HepG2 (cell line): ENCODE measurements around the gene GIPC2. TPM values are rescaled to one million over a fixed set of nuclear protein-coding genes. Genes with fewer than 3 reads are reported as not detected.

Experiments used
- ATAC-seq: fragments of 200-7000 bp; cut with Tn5 transposase; 3 replicates; pipeline ENCODE4 v1.9.1; 2020; ENCODE audit warnings: mild to moderate bottlenecking, moderate library complexity
- BruUV-seq: library from RNA; stranded (reverse); fragments of 400-500 nt; replicated peaks from 2 replicates; lab custom pipeline; 2021; lab: Mats Ljungman, UMichigan
- CTCF ChIA-PET: fragments of 300-600 bp; formaldehyde crosslinking; extraction: SDS; loops from one replicate; lab custom pipeline; 2021; ENCODE audit warnings: low total read pairs, inconsistent platforms, low intra/inter-chr PET ratio; lab: Yijun Ruan, JAX
- POLR2A ChIA-PET: fragments of 350-600 bp; sonication (Branson Sonifier 250); formaldehyde crosslinking; loops from one replicate; lab custom pipeline; 2020; ENCODE audit warnings: antibody characterized with exemption, inconsistent platforms; lab: Yijun Ruan, JAX
- DNase-seq: peaks from one replicate; pipeline ENCODE4 v3.0.0-alpha.2; 2015; ENCODE audit warnings: low spot score
- FAIRE-seq: peaks from 3 replicates; lab custom pipeline; 2011; peaks lifted over from hg19 to GRCh38; lab: Jason Lieb, UNC
- H2AFZ ChIP-seq: one replicate; pipeline ENCODE4 v1.6.1; 2011; ENCODE audit warnings: low read length, inconsistent platforms
- H3K27ac ChIP-seq: fragments of 300-600 bp; 3 replicates; pipeline ENCODE4 v1.8.0; 2011; ENCODE audit warnings: mixed run types, mild to moderate bottlenecking, mixed read lengths, low read length, inconsistent platforms; ENCODE audit not compliant: insufficient read depth; ENCODE audit errors: extremely low read length
- H3K27me3 ChIP-seq, 2 experiments: fragments of 200-600 bp in 1 of 2; 2 replicates in 1 of 2; 3 replicates in 1 of 2; pipeline versions ENCODE4 v1.6.0 to v1.8.0; 2011; ENCODE audit warnings: low read length in 2 of 2, mild to moderate bottlenecking in 2 of 2, moderate library complexity in 2 of 2, inconsistent platforms in 1 of 2; ENCODE audit not compliant: insufficient read depth in 2 of 2, control insufficient read depth in 1 of 2
- H3K36me3 ChIP-seq, 2 experiments: fragments of 200-600 bp in 1 of 2; replicated peaks in 1 of 2; 2 replicates in 1 of 2; 3 replicates in 1 of 2; pipeline versions ENCODE4 v1.5.1 to v1.8.0; 2011; ENCODE audit warnings: low read length in 2 of 2, inconsistent platforms in 1 of 2; ENCODE audit not compliant: insufficient read depth in 2 of 2, control insufficient read depth in 1 of 2
- H3K4me1 ChIP-seq: 2 replicates; pipeline ENCODE4 v1.5.1; 2012; ENCODE audit warnings: low read length, inconsistent platforms; ENCODE audit not compliant: insufficient read depth
- H3K4me2 ChIP-seq: 2 replicates; pipeline ENCODE4 v1.6.0; 2011; ENCODE audit warnings: low read depth, low read length, inconsistent platforms
- H3K4me3 ChIP-seq, 3 experiments: fragments of 200-600 bp in 1 of 3; sonication (generic), shearing (Covaris generic) in 1 of 3; replicated peaks in 1 of 3; 2 replicates each; pipeline ENCODE4 v1.5.1; 2011 to 2016; ENCODE audit warnings: low read length in 3 of 3, inconsistent platforms in 2 of 3, low read depth in 2 of 3, mild to moderate bottlenecking in 2 of 3, control low read depth in 1 of 3, mixed read lengths in 1 of 3; ENCODE audit not compliant: insufficient read depth in 1 of 3
- H3K79me2 ChIP-seq: one replicate; pipeline ENCODE4 v1.6.1; 2011; ENCODE audit warnings: low read length, inconsistent platforms; ENCODE audit not compliant: insufficient read depth
- H3K9ac ChIP-seq: 2 replicates; pipeline ENCODE4 v1.6.0; 2011; ENCODE audit warnings: mild to moderate bottlenecking, low read depth, low read length, inconsistent platforms; ENCODE audit not compliant: insufficient read depth
- H3K9me3 ChIP-seq: 2 replicates; pipeline ENCODE4 v1.5.1; 2012; ENCODE audit warnings: mild to moderate bottlenecking, low read length
- H4K20me1 ChIP-seq: 2 replicates; pipeline ENCODE4 v1.6.0; 2011; ENCODE audit warnings: inconsistent platforms, mild to moderate bottlenecking, low read length, moderate library complexity; ENCODE audit not compliant: insufficient read depth
- CHD4 ChIP-seq: fragments of 200-600 bp; sonication (generic); IDR thresholded peaks from 2 replicates; pipeline ENCODE4 v1.7.0; 2017; ENCODE audit warnings: mild to moderate bottlenecking, low read length, borderline replicate concordance
- IKZF4 ChIP-seq: sonication (generic); formaldehyde crosslinking; IDR thresholded peaks from 2 replicates; pipeline ENCODE4 v1.5.1; 2020; ENCODE audit warnings: borderline replicate concordance, mild to moderate bottlenecking, low read depth, missing genetic modification reagents; ENCODE audit errors: not compliant biosample characterization
- KAT7 ChIP-seq: IDR thresholded peaks from 2 replicates; pipeline ENCODE4 v1.6.1; 2018; ENCODE audit warnings: borderline replicate concordance, missing compliant biosample characterization
- KDM5A ChIP-seq: fragments of 200-600 bp; sonication (generic); IDR thresholded peaks from 2 replicates; pipeline ENCODE4 v1.7.0; 2018; ENCODE audit warnings: antibody characterized with exemption, mild to moderate bottlenecking, low read length, borderline replicate concordance
- TAF15 ChIP-seq: fragments of 200-400 bp; formaldehyde crosslinking; IDR thresholded peaks from one replicate; pipeline ENCODE4 v1.6.1; 2018; ENCODE audit warnings: mild to moderate bottlenecking, low read depth, low read length; ENCODE audit not compliant: poor library complexity, severe bottlenecking
- ZBTB21 ChIP-seq: sonication (generic); formaldehyde crosslinking; IDR thresholded peaks from 2 replicates; pipeline ENCODE4 v1.4.0; 2020; ENCODE audit warnings: missing genetic modification reagents
- ZNF143 ChIP-seq: sonication (generic); formaldehyde crosslinking; IDR thresholded peaks from 2 replicates; pipeline ENCODE4 v1.4.0; 2020; ENCODE audit warnings: missing genetic modification reagents
- ZNF720 ChIP-seq: sonication (generic); formaldehyde crosslinking; IDR thresholded peaks from 2 replicates; pipeline ENCODE4 v1.4.0; 2020; ENCODE audit warnings: missing genetic modification reagents
- ZNF749 ChIP-seq: sonication (generic); formaldehyde crosslinking; IDR thresholded peaks from 2 replicates; pipeline ENCODE4 v1.8.0; 2022; ENCODE audit warnings: mild to moderate bottlenecking, missing genetic modification reagents, moderate library complexity, borderline replicate concordance
- WGBS: methylation state at CpG from one replicate; pipeline ENCODE4 v1.1.6; 2017; ENCODE audit warnings: low lambda C conversion rate; 5-methylcytosine and 5-hydroxymethylcytosine counted together
- in situ Hi-C: cut with HindIII; loops from 2 replicates; pipeline ENCODE4 v1.10.0; 2017; ENCODE audit warnings: low pct_unique_long_range_greater_than_20kb; ENCODE audit not compliant: extremely low pct_ligation_motif_present
- intact Hi-C: fragments of 100-400 bp; cut with micrococcal nuclease; formaldehyde crosslinking; loops from one replicate; pipeline ENCODE4 v1.10.0; 2022; ENCODE audit not compliant: unreplicated experiment
- polyA plus RNA-seq, 8 experiments: library from polyadenylated mRNA; depleted of rRNA in 3 of 8; stranded (reverse) in 7 of 8; unstranded in 1 of 8; fragments of >200 nt; fragmentation: Illumina TruSeq in 4 of 8; extraction: Trizol in 4 of 8; gene quantifications; 2 replicates each; pipeline versions ENCODE4 v1.2.1 to v1.2.3, GENCODE V29; 2011 to 2016; ENCODE audit warnings: low read depth in 4 of 8, missing spikeins in 1 of 8, mixed read lengths in 1 of 8; ENCODE audit not compliant: insufficient read depth in 1 of 8
- total RNA-seq, 5 experiments: library from RNA; depleted of rRNA; stranded (reverse); fragments of >200 nt; fragmentation: Illumina TruSeq; extraction: Trizol; gene quantifications; 2 replicates each; pipeline ENCODE4 v1.2.3, GENCODE V29; 2016; ENCODE audit warnings: low read depth in 1 of 5
- TF ChIP-seq, protein P1 (sequence below): sonication (generic); formaldehyde crosslinking; IDR thresholded peaks from 2 replicates; pipeline ENCODE4 v1.9.0; 2022; ENCODE audit warnings: missing genetic modification reagents, mild to moderate bottlenecking, borderline replicate concordance
- TF ChIP-seq, protein P2 (sequence below): sonication (generic); formaldehyde crosslinking; IDR thresholded peaks from 2 replicates; pipeline ENCODE4 v1.8.0; 2022; ENCODE audit warnings: missing genetic modification reagents, mild to moderate bottlenecking, inconsistent platforms, borderline replicate concordance
- TF ChIP-seq, protein P3 (sequence below): sonication (generic); formaldehyde crosslinking; IDR thresholded peaks from 2 replicates; pipeline ENCODE4 v1.4.0; 2020; ENCODE audit warnings: mild to moderate bottlenecking, missing genetic modification reagents
- TF ChIP-seq, protein P4 (sequence below): fragments of 450-650 bp; IDR thresholded peaks from 2 replicates; pipeline ENCODE4 v1.6.1; 2017
- TF ChIP-seq, protein P5 (sequence below): IDR thresholded peaks from 2 replicates; pipeline ENCODE4 v1.6.1; 2012; ENCODE audit warnings: low read depth, low read length, improper control_type of control experiment
- TF ChIP-seq, protein P6 (sequence below): sonication (generic); formaldehyde crosslinking; IDR thresholded peaks from 2 replicates; pipeline ENCODE4 v1.9.0; 2021; ENCODE audit warnings: missing genetic modification reagents, mild to moderate bottlenecking, borderline replicate concordance

GIPC2 gene
- total and polyA plus RNA-seq, 2 of the 13 experiments (the other 11 are each of a cell fraction or from before 2014, with no cell fraction given), result 6.1 to 21.6 TPM

DNA sequence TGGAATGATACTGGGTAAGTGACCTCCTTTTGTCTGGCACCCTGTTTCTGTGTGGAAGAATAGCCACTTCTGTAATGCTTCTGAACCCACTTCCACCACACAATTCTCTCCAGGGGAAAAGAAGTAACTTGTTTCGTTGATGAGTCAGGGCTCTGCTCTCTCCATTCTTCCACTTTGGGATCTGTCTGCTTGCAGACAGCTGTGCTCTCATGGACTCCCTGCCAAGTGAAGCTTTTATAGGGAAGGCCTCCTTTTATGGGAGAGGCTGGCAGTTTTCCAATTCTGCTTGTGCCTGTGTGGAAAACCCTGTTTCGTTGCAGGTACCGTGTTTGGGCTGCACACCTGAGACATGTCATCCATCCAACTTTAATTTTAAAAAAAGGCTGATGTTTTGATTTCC is 130.7 kb downstream of the GIPC2 start:
- in situ Hi-C loops (no loop called here), intact Hi-C loops (no loop called here)
- WGBS, result 79% methylated on average over 3 of the region's 3 CpGs
- 0 out of 2 replicates have a peak, but pooled peaks cover 7% of the 10 kb centered on the region for H3K4me1 ChIP-seq
- FAIRE-seq (no peak), DNase-seq (no peak), ATAC-seq (no peak)
- H3K9ac ChIP-seq, result no peak overlapping the region
- H3K9me3 ChIP-seq, result no peaks in the 10 kb centered on the region
- no TSS peak for BruUV-seq
- H3K36me3 ChIP-seq, result no peaks in the 10 kb centered on the region
- ChIA-PET POLR2A (no interaction called here), CTCF (no interaction called here)
- no peaks in the 10 kb centered on the region for H3K79me2 ChIP-seq
- no peak overlapping the region for H3K4me3 ChIP-seq
- no peak overlapping the region for H3K4me2 ChIP-seq
- H3K27me3 ChIP-seq, result no peaks in the 10 kb centered on the region
- no peaks in the 10 kb centered on the region for H4K20me1 ChIP-seq
- H2AFZ ChIP-seq, result no peak overlapping the region
- no peak overlapping the region for H3K27ac ChIP-seq
- TF ChIP-seq ZNF749 (CRISPR knock-in tag), result no peak
- TF ChIP-seq CHD4, result no peak
- no peak for TF ChIP-seq KAT7 (CRISPR knock-in tag)
- TF ChIP-seq, protein P1, sequence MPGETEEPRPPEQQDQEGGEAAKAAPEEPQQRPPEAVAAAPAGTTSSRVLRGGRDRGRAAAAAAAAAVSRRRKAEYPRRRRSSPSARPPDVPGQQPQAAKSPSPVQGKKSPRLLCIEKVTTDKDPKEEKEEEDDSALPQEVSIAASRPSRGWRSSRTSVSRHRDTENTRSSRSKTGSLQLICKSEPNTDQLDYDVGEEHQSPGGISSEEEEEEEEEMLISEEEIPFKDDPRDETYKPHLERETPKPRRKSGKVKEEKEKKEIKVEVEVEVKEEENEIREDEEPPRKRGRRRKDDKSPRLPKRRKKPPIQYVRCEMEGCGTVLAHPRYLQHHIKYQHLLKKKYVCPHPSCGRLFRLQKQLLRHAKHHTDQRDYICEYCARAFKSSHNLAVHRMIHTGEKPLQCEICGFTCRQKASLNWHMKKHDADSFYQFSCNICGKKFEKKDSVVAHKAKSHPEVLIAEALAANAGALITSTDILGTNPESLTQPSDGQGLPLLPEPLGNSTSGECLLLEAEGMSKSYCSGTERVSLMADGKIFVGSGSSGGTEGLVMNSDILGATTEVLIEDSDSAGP, result no peak
- TF ChIP-seq IKZF4 (CRISPR knock-in tag), result no peak
- TF ChIP-seq, protein P2, sequence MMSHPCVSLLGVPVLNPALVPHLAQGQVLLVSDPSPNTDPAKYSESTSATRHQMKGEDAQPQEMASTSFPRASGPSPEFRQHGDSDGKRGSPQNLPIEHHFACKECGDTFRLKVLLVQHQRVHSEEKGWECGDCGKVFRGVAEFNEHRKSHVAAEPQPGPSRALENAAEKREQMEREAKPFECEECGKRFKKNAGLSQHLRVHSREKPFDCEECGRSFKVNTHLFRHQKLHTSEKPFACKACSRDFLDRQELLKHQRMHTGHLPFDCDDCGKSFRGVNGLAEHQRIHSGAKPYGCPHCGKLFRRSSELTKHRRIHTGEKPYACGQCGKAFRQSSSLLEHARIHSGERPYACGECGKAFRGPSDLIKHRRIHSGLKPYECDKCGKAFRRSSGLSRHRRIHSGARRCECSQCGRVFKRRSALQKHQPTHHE (CRISPR knock-in tag), result no peak
- no peak for TF ChIP-seq ZNF143 (CRISPR knock-in tag)
- TF ChIP-seq TAF15, result no peak
- TF ChIP-seq, protein P3, sequence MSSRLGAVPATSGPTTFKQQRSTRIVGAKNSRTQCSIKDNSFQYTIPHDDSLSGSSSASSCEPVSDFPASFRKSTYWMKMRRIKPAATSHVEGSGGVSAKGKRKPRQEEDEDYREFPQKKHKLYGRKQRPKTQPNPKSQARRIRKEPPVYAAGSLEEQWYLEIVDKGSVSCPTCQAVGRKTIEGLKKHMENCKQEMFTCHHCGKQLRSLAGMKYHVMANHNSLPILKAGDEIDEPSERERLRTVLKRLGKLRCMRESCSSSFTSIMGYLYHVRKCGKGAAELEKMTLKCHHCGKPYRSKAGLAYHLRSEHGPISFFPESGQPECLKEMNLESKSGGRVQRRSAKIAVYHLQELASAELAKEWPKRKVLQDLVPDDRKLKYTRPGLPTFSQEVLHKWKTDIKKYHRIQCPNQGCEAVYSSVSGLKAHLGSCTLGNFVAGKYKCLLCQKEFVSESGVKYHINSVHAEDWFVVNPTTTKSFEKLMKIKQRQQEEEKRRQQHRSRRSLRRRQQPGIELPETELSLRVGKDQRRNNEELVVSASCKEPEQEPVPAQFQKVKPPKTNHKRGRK (CRISPR knock-in tag), result no peak
- TF ChIP-seq, protein P4, sequence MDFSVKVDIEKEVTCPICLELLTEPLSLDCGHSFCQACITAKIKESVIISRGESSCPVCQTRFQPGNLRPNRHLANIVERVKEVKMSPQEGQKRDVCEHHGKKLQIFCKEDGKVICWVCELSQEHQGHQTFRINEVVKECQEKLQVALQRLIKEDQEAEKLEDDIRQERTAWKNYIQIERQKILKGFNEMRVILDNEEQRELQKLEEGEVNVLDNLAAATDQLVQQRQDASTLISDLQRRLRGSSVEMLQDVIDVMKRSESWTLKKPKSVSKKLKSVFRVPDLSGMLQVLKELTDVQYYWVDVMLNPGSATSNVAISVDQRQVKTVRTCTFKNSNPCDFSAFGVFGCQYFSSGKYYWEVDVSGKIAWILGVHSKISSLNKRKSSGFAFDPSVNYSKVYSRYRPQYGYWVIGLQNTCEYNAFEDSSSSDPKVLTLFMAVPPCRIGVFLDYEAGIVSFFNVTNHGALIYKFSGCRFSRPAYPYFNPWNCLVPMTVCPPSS, result no peak
- TF ChIP-seq, protein P5, sequence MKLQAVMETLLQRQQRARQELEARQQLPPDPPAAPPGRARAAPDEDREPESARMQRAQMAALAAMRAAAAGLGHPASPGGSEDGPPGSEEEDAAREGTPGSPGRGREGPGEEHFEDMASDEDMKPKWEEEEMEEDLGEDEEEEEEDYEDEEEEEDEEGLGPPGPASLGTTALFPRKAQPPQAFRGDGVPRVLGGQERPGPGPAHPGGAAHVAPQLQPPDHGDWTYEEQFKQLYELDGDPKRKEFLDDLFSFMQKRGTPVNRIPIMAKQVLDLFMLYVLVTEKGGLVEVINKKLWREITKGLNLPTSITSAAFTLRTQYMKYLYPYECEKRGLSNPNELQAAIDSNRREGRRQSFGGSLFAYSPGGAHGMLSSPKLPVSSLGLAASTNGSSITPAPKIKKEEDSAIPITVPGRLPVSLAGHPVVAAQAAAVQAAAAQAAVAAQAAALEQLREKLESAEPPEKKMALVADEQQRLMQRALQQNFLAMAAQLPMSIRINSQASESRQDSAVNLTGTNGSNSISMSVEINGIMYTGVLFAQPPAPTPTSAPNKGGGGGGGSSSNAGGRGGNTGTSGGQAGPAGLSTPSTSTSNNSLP, result no peak
- no peak for TF ChIP-seq ZBTB21 (CRISPR knock-in tag)
- TF ChIP-seq ZNF720 (CRISPR knock-in tag), result no peak
- TF ChIP-seq, protein P6, sequence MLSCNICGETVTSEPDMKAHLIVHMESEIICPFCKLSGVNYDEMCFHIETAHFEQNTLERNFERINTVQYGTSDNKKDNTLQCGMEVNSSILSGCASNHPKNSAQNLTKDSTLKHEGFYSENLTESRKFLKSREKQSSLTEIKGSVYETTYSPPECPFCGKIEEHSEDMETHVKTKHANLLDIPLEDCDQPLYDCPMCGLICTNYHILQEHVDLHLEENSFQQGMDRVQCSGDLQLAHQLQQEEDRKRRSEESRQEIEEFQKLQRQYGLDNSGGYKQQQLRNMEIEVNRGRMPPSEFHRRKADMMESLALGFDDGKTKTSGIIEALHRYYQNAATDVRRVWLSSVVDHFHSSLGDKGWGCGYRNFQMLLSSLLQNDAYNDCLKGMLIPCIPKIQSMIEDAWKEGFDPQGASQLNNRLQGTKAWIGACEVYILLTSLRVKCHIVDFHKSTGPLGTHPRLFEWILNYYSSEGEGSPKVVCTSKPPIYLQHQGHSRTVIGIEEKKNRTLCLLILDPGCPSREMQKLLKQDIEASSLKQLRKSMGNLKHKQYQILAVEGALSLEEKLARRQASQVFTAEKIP (CRISPR knock-in tag), result no peak
- TF ChIP-seq KDM5A, result no peak
